Mammary epithelial cell (primary cell): ENCODE data around the gene SLC2A3.

Experiments used
- EZH2 ChIP-seq: IDR thresholded peaks from 2 replicates; pipeline ENCODE4 v1.6.1; 2012; ENCODE audit warnings: low read length, inconsistent platforms, borderline replicate concordance
- TF ChIP-seq, protein P1 (sequence below), 2 donors: IDR thresholded peaks in 1 of 2; conservative IDR thresholded peaks in 1 of 2; 2 replicates each; pipeline ENCODE4 v1.5.1; 2011 to 2012; ENCODE audit warnings: inconsistent platforms in 2 of 2, low read length in 2 of 2, mild to moderate bottlenecking in 2 of 2, control low read depth in 1 of 2, low read depth in 1 of 2; ENCODE audit not compliant: insufficient read depth in 1 of 2; ENCODE audit errors: extremely low read depth in 1 of 2

DNA sequence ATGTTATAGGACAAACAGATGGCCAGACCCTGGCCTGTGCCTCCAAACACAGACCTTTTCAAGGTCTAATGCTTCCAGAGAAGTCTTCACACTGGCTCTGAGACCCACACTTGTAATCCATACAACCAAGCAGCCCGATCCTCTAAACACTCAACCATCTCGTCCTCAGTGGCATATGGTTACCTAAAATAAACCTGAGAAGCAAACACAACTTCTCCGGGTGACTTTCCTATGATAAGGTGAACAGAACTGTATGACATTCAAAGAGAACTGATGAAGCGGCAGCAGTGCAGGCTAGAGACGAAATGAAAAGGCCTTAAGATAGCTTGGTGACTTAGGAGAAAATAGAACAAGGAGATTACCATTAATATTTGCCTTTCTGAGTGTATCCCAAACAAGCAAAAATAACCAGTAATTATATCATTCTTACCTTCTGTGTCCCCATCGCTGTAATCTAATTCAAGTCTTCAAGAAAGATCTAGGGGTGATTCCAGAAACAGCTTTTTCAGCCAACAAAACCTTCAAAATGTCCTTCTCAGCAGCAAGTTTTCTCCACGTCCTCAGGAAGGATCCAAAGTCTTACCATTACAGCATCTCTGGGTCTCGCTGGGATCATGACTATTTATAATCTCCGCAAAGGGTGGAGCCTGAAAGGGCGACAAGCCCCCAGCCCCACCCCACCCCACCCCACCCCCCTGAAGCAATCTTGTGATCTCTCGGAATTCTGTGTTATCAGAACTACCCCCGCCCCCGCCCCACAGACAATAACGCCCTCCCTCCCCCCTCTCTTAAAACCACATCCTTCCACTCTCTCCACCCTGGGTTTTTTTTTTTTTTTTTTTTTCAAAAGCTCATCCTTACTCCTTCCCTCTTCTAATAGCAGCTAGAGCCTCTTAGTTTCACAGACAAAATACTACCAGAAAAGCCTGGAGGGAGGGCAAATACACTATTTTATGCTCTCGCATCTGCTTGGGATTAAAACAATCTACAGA is at the start of gene SLC2A3:
- TF ChIP-seq, protein P1, sequence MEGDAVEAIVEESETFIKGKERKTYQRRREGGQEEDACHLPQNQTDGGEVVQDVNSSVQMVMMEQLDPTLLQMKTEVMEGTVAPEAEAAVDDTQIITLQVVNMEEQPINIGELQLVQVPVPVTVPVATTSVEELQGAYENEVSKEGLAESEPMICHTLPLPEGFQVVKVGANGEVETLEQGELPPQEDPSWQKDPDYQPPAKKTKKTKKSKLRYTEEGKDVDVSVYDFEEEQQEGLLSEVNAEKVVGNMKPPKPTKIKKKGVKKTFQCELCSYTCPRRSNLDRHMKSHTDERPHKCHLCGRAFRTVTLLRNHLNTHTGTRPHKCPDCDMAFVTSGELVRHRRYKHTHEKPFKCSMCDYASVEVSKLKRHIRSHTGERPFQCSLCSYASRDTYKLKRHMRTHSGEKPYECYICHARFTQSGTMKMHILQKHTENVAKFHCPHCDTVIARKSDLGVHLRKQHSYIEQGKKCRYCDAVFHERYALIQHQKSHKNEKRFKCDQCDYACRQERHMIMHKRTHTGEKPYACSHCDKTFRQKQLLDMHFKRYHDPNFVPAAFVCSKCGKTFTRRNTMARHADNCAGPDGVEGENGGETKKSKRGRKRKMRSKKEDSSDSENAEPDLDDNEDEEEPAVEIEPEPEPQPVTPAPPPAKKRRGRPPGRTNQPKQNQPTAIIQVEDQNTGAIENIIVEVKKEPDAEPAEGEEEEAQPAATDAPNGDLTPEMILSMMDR (conservative IDR thresholded peaks at IDR 0.05 in 1 of 2, IDR thresholded peaks at IDR 0.05 in 1 of 2; ENCODE audit: extremely low read depth in 1 of 2, insufficient read depth in 1 of 2, low read depth in 1 of 2, low read length in 2 of 2) = no peak
- no peak for TF ChIP-seq EZH2
